Heart left ventricle (tissue), 13 donors: ENCODE results near the gene XPR1.
"Not testable (repeated sequence)": the region's sequence is repeated elsewhere in the genome, so short reads cannot be mapped to it uniquely, and the experiment has no call there.

Experiments
- POLR2A ChIP-seq, 2 donors: fragments of 450-650 bp; IDR thresholded peaks; one replicate each; pipeline ENCODE4 v1.6.1; 2017; ENCODE audit warnings: antibody characterized with exemption in 2 of 2, mild to moderate bottlenecking in 2 of 2, moderate library complexity in 2 of 2
- TF ChIP-seq, protein P1 (sequence below), 12 donors: fragments of 200-600 bp; sonication (generic) in 4 of 12; IDR thresholded peaks; one replicate each; pipeline versions ENCODE4 v1.5.0 to v1.8.0; 2018 to 2022; ENCODE audit warnings: antibody characterized with exemption in 12 of 12, mild to moderate bottlenecking in 5 of 12
- donor health status: ischemic (EF 13 %, LVEDD 7.1; RV severe dilation, severe dysfunction).
- donor health status: DM: no; HTN: yes; CAD: no.
- donor health status: DM: no; HTN: no; CAD: no.
- donor health status: ischemic (EF 25% LVEDD 6.9; RV normal size, moderate dysfunction).
- donor health status: ischemic (EF 25% LVEDD 5.7; RV mildly dilated, moderate dysfunction).
- donor health status: ischemic (EF 35%, LVEDD 5.7; RV mildly dilated, moderate dysfunction).
- donor health status: nonischemic (EF 11% LVEDD 7.7; RV severe dilation, severe dysfunction).
- donor health status: DM: yes; HTN: yes; CAD: no.
- donor health status: PGD.
- donor health status: ischemic (EF 29% LVEDD 5.4; RV normal size, mild dysfunction).
- donor health status: nonischemic (EF 23%, LVEDD 6.1; RV moderate dilation, normal function).

- TF ChIP-seq, protein P1, sequence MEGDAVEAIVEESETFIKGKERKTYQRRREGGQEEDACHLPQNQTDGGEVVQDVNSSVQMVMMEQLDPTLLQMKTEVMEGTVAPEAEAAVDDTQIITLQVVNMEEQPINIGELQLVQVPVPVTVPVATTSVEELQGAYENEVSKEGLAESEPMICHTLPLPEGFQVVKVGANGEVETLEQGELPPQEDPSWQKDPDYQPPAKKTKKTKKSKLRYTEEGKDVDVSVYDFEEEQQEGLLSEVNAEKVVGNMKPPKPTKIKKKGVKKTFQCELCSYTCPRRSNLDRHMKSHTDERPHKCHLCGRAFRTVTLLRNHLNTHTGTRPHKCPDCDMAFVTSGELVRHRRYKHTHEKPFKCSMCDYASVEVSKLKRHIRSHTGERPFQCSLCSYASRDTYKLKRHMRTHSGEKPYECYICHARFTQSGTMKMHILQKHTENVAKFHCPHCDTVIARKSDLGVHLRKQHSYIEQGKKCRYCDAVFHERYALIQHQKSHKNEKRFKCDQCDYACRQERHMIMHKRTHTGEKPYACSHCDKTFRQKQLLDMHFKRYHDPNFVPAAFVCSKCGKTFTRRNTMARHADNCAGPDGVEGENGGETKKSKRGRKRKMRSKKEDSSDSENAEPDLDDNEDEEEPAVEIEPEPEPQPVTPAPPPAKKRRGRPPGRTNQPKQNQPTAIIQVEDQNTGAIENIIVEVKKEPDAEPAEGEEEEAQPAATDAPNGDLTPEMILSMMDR (IDR thresholded peaks at IDR 0.05), result not testable (repeated sequence)
- TF ChIP-seq POLR2A (IDR thresholded peaks at IDR 0.05), result not testable (repeated sequence)
These were observed 79.4 kb downstream of the XPR1 start for GRCh38 chr1:180711260-180711659.
